Measurements from ENCODE around the gene MOCS3. TPM values are rescaled to one million over a fixed set of nuclear protein-coding genes. Genes with fewer than 3 reads are reported as not detected.
A peak's percentile ranks its signal among the peaks of the same experiment; 100 is the strongest.

The MOCS3 gene
- total RNA-seq, 1 donor from 2014 or later, result 6.5 TPM

DNA sequence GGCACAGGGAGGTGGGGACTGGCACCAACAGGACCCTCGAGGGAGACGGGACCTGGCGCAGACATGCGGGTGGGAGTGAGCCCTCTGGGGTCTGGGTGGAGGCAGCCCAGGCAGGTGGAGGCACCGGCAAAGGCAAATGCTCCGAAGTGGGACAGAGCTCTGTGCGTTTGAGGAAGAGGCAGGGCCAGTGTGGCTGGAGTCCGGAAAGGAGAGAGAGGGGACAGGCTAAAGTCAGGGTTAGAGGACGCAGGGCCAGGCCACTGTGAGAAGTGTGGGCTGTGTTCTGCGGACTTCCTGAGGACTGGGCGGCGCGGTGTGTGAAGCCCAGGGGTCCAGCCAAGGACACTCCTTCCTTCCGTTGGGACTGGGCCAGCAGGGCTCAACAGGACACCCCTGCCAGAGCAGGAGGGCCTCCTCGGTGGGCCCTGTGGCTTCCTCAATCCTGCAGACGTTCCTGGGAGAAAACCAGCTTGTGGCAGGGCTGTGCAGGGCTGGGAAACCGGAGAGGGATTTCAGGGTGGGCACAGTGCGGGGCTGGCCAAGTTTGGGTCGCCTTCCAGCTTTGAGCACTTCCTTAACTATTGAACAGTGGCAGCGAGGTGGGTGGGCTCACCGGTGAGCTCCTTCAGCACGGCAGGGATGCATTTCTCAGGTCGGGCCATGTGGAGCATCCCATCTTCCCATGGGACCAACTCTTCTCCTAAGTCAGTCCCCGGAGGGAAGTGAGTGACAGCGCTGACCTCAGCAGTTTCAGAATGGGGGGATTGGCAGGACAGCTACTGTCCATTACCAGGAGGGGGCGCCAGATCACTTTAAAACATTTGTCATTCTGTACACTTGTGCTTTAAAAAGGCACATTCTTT lies 22.5 kb downstream of the MOCS3 start:
- peak; percentile 25 for DNase-seq (ENCODE audit: extremely low read depth, low read depth, low spot score)

DNA sequence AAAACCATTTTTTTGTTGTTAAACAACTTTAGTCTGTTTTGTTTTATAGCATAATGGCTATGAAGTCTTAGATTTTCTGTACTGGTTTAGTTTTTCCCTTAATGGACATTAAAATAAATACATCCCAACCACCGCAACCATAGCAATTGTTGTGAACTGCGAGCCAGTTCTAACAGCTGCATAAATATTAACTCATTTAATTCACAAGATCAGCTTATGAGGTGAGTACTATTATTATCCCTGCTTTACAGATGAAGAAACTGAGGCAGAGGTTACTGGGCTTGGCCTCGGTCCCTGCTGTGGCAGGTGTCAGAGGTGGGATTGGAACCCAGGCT lies 23.1 kb downstream of the MOCS3 start:
- DNase-seq (ENCODE audit: extremely low read depth, low read depth, low spot score), result no peak

DNA sequence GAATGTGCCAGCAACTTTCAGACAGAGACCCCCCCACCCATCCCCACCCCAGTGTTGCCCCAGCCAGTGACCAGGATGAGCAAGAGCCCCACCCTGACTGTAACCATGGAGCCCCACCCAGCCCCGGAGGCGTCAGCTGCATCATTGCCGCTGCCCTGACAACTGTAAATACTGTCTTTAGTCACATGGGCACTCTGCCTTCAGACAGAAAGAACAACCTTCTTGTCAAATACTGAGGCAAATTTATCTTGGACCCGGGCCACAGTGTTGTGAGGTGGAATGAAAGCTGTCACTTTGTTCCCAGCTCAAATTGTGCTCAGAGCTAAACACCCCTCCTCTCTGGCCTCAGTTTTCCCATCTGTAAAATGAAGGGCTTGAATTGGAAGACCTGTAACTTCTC lies 23.7 kb downstream of the MOCS3 start:
- no peak for DNase-seq (ENCODE audit: extremely low read depth, low read depth, low spot score)

DNA sequence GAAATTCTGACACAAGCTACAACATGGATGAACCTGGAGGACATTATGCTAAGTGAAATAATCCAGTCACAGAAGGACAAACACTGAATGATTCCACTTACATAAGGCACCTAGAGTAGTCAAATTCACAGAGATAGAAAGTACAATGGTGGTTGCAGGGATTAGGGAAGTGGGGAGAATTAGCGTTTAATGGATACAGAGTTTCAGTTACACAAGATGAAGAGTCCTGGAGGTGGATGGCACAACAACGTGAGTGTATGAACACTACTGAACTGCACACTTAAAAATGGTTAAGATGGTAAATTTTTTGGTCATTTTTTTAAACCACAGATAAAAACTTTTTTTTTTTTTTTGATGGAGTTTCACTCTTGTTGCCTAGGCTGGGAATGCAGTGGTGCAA lies 24.7 kb downstream of the MOCS3 start:
- DNase-seq (ENCODE audit: extremely low read depth, low read depth, low spot score), result no peak

GRCh38 chr20:50987493-50988210 lies 29.0 kb downstream of the MOCS3 start:
- peak; percentile 74 for DNase-seq (ENCODE audit: extremely low read depth, low read depth, low spot score)

DNA sequence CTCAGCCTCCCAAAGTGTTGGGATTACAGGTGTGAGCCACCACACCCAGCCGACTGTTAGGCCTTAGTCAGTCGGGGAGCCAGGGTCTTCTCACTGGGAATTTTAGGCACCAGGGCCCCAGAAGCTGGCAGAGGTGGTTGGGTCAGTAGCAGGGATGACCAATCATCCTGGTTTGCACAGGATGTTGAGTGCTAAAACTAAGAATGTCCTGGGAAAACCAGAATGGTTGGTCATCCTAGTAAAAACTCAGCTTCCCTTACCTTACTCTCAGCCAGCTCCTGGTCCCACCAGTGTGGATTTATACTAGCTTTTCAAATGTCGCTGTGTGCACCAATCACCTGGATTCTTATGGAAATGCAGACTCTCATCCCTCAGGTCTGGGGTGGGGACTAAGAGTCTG lies 32.5 kb downstream of the MOCS3 start:
- DNase-seq (ENCODE audit: extremely low read depth, low read depth, low spot score), result no peak

DNA sequence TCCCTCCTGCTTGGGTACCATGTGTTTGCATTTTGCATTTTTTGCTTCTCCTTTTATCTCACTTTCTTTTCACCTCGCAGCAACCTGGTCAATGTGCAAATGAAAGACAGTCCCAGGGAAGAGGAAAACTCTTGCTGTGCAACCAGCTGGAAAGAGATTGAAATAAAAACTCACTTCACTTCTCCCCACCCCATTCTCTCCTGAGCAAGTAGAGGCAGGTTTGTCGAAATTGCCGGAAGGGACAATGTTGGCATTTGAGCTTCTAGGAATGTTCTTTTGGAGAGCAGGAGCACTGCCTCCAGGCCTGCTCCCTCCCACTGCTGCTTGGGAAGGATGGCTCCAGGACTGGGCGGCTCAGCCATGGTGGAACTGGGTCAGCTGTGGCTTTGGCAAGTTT lies 33.7 kb downstream of the MOCS3 start:
- DNase-seq (ENCODE audit: extremely low read depth, low read depth, low spot score), result no peak

DNA sequence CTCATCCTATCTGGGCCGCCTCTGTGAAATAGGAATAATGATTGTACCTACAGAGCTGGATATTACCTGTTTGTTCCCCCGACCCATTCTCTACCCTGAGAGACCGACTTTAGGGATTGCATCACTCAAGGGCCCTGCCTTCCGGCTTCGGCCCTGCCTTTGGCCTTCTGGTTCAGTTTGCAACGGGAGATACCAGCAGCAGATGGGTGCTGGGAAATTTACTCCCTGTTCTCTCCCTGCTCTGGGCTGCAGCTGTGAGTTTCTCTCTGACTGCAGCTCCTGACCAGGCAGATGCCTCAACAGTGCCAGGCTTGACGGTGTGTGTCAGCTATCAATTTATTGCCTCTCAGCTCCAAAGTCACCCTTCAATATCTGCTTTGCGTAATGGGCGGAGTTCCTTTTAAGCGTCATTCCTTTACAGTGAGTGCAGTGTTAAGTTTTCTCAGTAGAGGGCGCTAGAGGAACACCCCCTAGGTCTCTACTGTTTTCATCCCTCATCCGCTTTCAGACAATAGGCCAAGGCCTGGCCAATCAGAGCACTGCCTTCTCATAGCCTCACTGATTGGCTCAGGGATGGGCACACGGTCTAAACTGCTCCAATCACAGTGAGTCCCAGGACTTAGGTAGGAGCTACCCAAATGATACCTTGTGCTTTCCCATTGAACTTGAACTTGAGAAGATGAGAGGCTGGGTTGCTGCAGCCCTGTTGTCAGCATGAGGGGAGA lies 34.3 kb downstream of the MOCS3 start:
- DNase-seq (ENCODE audit: extremely low read depth, low read depth, low spot score), result no peak

DNA sequence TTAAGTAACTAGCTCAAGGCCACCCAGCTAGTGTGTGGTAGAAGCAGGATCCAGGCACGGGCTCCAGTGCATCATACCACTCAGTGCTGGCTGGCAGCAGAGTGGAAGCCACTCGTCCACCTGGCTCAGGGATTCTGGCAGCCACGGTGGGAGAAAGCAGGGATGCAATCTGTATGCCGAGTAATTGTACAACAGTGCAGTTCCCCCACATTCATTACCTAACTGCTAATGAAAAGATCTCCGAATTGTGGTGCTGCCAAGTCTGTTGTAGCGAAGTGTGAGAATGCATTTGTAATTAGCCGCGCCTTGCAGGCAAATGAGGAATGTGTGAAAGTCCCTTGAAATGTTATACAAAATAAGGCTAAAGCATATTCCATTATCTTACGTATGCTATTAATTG lies 35.3 kb downstream of the MOCS3 start:
- DNase-seq (ENCODE audit: extremely low read depth, low read depth, low spot score), result no peak

DNA sequence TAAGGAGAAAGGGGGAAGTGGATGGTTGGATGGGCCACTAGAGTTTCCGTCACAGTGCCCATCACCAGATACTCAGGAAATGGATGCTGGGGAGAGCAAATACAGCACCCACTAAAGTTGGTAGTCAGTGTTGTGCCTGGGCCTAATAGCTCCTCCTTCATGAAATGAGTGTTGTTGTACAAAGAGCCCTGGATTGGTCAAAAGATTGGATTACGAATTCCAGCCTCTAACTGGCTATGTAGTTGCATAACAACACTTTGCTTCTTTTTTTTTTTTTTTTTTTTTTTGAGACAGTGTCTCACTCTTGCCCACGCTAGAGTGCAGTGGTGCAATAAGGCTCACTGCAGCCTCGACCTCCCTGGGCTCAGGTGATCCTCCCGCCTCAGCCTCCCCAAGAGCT lies 36.9 kb downstream of the MOCS3 start:
- no peak for DNase-seq (ENCODE audit: extremely low read depth, low read depth, low spot score)

DNA sequence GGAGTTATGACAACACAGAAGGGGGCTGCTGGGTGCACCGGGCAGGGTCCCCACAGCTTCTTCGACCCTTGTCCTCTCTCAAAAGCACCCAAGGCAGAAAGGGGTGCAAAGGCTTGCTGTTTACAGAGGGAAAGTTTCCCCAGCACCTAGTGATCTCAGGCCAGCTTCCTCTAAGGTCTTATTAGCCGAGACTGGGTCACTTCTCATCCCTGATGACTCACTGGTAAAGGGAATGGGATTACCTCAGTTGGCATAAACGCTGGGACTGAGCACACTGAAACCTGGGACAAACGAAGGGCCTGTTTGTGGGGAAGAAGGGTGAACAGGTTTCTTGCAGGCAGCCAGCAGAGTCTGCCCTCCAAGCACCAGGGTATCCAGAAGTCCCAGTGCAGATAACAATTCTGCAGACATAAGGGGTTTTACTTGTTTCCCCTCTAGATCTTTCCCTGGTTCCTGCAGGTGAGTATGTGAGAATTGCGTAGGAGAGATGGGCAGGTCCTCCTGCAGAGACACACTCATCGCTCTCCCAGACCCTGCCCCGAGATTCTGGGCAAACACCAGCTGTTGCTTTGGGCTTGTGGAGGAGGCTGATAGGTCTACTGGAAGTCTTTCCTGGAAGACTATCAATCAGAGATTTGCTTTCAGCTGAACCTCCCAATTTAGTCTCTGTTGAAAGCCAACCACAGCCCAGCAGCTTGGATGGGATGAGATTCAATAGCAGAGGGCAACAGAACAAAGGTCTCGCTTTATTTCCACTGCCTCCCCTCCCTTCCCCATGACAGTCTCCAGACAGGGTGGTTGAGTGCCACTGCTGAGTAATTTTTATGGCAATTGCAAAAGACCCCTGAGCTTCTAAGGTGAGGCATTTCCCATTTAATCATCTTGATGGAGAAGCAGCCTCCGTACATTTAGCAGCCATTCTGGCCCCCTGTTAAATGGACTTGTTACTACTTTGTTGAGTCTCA lies 38.6 kb downstream of the MOCS3 start:
- DNase-seq (ENCODE audit: extremely low read depth, low read depth, low spot score), result no peak

DNA sequence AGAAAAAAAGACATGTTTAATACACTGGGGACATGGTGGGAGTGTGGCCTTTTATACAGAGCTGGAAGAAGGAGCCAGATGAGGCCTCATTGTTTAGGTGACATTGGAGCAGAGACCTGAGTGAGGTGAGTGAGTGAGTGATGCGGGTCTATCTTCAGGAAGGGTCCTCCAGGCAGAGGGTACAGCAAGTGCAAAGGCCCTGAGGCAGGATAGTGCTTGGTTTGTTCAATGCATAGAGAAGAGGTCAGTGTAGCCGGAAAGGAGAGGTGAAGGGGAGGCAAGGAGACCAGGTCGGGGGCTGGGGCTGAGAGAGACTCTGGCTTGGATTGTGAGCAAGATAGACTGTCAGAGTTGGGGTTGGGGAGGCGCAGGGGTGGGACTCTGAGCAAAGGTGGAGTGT lies 40.7 kb downstream of the MOCS3 start:
- DNase-seq (ENCODE audit: extremely low read depth, low read depth, low spot score), result no peak

DNA sequence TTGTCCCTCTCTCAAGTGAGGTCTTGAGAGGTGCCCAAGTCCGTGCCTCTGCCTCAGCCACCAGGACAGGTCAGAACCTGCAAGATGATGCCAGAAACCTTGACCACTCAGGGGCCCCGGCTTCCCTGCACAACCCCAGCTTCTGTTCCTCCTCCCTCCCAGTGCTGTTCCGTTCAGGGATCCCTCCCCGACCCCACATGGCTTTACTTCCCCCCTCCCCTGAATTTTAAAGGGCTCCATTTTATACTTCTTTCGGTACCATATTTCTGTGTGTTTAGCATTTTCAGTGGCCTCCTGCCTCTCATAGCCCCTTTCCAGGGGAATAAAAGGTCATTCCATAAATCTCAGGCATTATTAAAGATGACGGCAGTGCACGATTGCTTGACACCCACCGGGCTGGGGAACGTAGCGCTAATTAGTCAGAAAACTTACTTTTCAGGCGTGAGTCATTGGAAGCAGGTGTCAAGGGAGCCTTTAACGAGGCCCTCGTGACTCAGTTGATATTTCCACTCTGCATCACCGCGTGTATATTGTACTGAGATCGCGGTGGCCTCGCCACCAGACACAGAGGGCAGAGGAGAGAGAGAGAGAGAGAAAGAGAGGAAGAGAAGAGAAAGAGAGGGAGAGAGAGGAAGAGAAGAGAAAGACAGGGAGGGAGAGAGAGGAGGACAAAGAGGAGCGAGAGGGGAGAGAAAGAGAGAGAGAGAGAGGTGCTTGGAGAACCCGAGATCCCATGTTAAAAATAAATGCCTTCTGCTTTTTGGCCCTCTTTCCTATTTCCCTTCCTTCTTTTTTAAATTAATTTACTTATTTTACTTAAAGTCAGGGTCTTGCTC lies 43.0 kb downstream of the MOCS3 start:
- DNase-seq (ENCODE audit: extremely low read depth, low read depth, low spot score), result no peak

DNA sequence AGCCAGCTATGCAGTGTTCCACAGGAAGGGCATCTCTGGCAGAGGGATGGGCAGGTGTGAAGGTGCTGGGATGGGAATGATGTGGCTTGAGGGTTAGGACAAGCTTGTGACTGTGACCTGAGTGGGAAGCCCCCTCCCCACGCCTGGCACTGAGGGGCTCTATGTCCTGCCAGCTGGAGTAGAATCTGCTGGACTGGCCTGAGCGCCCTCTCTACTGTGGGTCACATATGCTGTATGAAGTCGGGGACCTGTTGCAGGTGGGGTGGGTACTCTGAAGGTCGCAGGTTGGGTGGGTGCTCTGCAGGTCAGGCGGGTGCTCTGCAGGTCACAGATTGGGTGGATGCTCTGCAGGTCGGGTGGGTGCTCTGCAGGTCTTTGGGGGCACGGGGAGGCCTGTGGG lies 44.0 kb downstream of the MOCS3 start:
- DNase-seq (ENCODE audit: extremely low read depth, low read depth, low spot score), result no peak

DNA sequence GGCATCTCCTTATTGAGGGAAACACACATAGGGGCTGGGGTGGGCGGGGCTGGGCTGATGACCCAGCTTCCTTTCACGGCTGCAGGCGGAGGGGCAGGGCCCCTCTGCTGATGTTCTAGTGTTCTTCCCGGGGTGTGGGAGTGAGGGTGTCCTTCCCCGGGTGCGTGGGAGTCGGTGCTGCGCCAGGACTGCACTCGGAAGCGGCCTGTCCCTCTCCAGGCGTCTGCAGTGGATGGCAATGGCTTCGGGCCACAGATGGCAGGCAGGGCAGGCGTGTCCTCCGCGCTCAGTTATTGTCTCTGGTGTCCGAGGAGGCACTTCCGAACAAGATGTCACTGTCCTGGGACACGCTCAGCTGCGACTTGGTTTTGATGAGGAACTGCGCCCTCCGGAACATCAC lies 45.1 kb downstream of the MOCS3 start:
- DNase-seq (ENCODE audit: extremely low read depth, low read depth, low spot score), result no peak

DNA sequence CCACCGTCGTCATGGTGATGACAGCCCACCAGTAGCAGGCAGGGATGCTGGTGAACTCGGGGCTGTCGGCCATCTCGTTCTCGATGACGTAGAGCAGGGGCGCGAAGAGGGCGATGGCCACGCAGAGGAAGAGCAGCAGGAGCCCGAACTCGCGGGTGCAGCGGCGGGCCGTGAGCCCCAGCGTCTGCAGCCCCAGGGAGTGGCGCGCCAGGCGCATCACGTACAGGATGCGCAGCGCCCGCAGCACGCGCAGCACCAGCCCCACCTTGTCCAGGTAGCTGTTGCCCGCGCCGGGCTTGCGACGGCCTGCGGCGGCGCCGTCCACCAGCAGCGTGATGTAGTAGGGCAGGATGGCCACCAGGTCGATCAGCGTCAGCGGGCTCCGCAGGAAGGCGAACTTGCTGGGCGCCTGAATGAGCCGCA lies 45.7 kb downstream of the MOCS3 start:
- DNase-seq (ENCODE audit: extremely low read depth, low read depth, low spot score), result no peak

- no peak for DNase-seq (ENCODE audit: extremely low read depth, low read depth, low spot score)
Observed at GRCh38 chr20:51004781-51005180, 46.2 kb downstream of the MOCS3 start.

DNA sequence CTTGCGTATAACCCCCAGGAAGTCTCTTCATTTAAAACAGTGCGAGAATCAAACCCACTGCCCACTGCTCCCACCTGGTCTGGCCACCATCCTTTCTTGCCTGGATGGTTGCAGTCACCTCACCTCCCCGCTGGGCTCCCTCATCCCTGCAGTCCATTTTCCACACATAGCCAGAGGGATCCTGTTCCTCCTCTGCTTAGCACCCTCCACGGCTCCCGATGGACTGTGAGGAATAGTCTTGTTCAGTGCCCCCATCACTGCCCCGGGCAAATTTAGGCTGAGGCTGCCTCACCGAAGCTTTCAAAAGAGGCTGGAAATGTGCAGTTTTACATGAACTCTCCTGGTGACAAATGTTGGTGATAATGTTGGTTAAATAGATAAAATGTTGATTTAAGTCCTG lies 46.6 kb downstream of the MOCS3 start:
- DNase-seq (ENCODE audit: extremely low read depth, low read depth, low spot score), result no peak

GRCh38 chr20:51008718-51009117 lies 50.1 kb downstream of the MOCS3 start:
- no peak for DNase-seq (ENCODE audit: extremely low read depth, low read depth, low spot score)
